ENCODE measurements around the gene REM2. TPM values are rescaled to one million over a fixed set of nuclear protein-coding genes. Genes with fewer than 3 reads are reported as not detected.
A peak's percentile ranks its signal among the peaks of the same experiment; 100 is the strongest.
"Not testable (repeated sequence)": the region's sequence is repeated elsewhere in the genome, so short reads cannot be mapped to it uniquely, and the experiment has no call there.

REM2 gene
- polyA plus RNA-seq, 1 donor (not counting 4 experiments of a cell fraction or from before 2014, with no cell fraction given), result 0.05 TPM

DNA sequence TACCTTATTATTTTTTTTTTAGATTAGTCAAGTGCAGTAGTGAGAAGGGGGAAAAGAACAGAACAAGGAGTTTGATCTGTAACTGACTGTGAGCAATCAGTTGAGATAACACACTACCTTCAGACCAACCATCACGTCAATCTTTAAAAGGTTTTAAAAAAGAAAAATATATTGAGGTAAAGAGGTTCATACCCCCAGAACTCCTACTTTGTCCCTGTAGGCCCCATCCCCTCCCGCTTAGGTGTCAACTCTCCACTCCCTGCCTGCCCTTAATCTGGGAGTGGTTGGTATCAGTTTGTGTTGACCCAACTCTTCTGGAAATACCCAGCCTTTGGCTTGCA, 30.5 kb upstream of the REM2 start:
- Histone ChIP-seq H3K36me3 (ENCODE audit: control insufficient read depth in 2 of 2, extremely low read depth in 1 of 2, insufficient read depth in 2 of 2, low read length in 2 of 2) (peaks cover 4 to 6% of the 10 kb centered on the region in 2 experiments), H3K4me2 (ENCODE audit: control insufficient read depth, extremely low read depth, insufficient read depth, low read depth, low read length) (peak overlapping the region; percentile 95), H3K27me3 (ENCODE audit: control insufficient read depth, extremely low read depth, insufficient read depth, low read length) (no peaks in the 10 kb centered on the region), H3K9me1 (ENCODE audit: control insufficient read depth, extremely low read depth, insufficient read depth, low read length) (no peaks in the 10 kb centered on the region), H3K79me2 (ENCODE audit: control insufficient read depth, insufficient read depth, low read length) (no peaks in the 10 kb centered on the region), H3K9ac (ENCODE audit: control insufficient read depth, extremely low read depth, insufficient read depth, low read length) (peak overlapping the region; percentile 33), H3K4me1 (ENCODE audit: control insufficient read depth, extremely low read depth, insufficient read depth, low read length) (peaks cover 57% of the 10 kb centered on the region), H3K27ac (ENCODE audit: control insufficient read depth, insufficient read depth, low read length) (peak overlapping the region; percentile 63), H2AFZ (ENCODE audit: control insufficient read depth, low read length) (peak overlapping the region; percentile 58), H3K9me3 (ENCODE audit: control insufficient read depth, low read depth, low read length) (no peaks in the 10 kb centered on the region), H4K20me1 (ENCODE audit: control insufficient read depth, extremely low read depth, insufficient read depth, low read length) (no peaks in the 10 kb centered on the region), H3K4me3 (ENCODE audit: control insufficient read depth in 2 of 3, extremely low read depth in 1 of 3, insufficient read depth in 2 of 3, low read depth in 1 of 3, low read length in 3 of 3) (no peak overlapping the region)
- no peak for DNase-seq (ENCODE audit: low read depth, low spot score)
- dilution Hi-C loops (cut with MboI; ENCODE audit: extremely low pct_ligation_motif_present, low sequenced_read_pairs), result no loop called here
- peak; percentile 44 for FAIRE-seq
- TF ChIP-seq EZH2 (IDR thresholded peaks at IDR 0.05; ENCODE audit: low read length), result no peak
- TF ChIP-seq, protein P1, sequence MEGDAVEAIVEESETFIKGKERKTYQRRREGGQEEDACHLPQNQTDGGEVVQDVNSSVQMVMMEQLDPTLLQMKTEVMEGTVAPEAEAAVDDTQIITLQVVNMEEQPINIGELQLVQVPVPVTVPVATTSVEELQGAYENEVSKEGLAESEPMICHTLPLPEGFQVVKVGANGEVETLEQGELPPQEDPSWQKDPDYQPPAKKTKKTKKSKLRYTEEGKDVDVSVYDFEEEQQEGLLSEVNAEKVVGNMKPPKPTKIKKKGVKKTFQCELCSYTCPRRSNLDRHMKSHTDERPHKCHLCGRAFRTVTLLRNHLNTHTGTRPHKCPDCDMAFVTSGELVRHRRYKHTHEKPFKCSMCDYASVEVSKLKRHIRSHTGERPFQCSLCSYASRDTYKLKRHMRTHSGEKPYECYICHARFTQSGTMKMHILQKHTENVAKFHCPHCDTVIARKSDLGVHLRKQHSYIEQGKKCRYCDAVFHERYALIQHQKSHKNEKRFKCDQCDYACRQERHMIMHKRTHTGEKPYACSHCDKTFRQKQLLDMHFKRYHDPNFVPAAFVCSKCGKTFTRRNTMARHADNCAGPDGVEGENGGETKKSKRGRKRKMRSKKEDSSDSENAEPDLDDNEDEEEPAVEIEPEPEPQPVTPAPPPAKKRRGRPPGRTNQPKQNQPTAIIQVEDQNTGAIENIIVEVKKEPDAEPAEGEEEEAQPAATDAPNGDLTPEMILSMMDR (optimal IDR thresholded peaks at IDR 0.05 in 1 of 3, IDR thresholded peaks at IDR 0.05 in 1 of 3, conservative IDR thresholded peaks at IDR 0.05 in 1 of 3; ENCODE audit: extremely low read depth in 1 of 3, insufficient read depth in 2 of 3, low read length in 3 of 3), result no peak

DNA sequence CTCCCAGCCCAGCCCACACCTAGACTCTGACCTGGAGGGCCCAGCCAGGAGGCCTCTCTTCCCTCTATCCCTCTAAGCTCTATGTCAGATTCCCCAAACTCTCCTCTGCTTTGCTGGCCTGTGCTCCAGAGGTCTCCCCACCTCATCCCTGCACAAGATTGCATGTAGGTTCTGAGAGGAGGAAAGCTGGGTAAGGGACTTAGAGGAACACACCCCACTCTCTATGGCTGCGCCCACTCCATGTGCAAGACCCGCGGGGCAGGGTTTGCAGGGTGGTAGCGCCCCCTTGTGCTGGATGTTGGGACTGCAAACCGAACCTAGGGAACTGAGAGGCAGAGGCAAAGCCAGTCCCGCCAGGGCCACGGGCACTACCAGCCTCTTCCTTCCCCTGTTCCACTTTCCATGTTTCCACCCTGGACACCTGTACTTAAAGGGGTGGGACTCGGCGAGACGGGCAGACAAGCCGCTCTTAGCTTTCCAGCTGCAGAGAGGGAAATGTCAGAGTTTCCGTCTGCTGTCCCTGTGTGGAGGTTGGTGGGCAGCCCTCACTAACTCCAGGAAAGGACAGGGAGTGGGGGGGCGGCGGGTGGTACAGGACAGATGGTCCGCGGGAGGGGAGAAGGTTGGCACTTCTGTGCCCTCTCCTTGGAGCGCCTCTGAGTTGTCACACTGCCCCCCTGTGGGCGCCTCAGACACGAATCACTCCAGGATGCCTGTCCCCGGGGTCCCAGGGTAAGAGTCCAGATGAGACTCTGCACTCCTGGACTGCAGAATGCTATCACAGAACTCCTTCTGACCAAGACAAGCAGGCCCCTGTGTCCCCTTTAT, 29.9 kb upstream of the REM2 start:
- peak overlapping the region; percentile 75 for H3K9ac ChIP-seq (ENCODE audit: control insufficient read depth, extremely low read depth, insufficient read depth, low read length)
- H3K4me1 ChIP-seq (ENCODE audit: control insufficient read depth, extremely low read depth, insufficient read depth, low read length), result peaks cover 52% of the 10 kb centered on the region
- no peak for TF ChIP-seq EZH2 (IDR thresholded peaks at IDR 0.05; ENCODE audit: low read length)
- TF ChIP-seq, protein P1 (optimal IDR thresholded peaks at IDR 0.05 in 1 of 3, IDR thresholded peaks at IDR 0.05 in 1 of 3, conservative IDR thresholded peaks at IDR 0.05 in 1 of 3; ENCODE audit: extremely low read depth in 1 of 3, insufficient read depth in 2 of 3, low read length in 3 of 3), result peak in 2 of 3 experiments; percentile 91 to 93
- H2AFZ ChIP-seq (ENCODE audit: control insufficient read depth, low read length), result peak overlapping the region; percentile 91
- FAIRE-seq (no peak), DNase-seq (ENCODE audit: low read depth, low spot score) (peak; percentile 81)
- H3K79me2 ChIP-seq (ENCODE audit: control insufficient read depth, insufficient read depth, low read length), result no peaks in the 10 kb centered on the region
- peak overlapping the region; percentile 95 for H3K4me2 ChIP-seq (ENCODE audit: control insufficient read depth, extremely low read depth, insufficient read depth, low read depth, low read length)
- H3K36me3 ChIP-seq (ENCODE audit: control insufficient read depth in 2 of 2, extremely low read depth in 1 of 2, insufficient read depth in 2 of 2, low read length in 2 of 2), result peaks cover under 1 to 1% of the 10 kb centered on the region in 2 experiments
- dilution Hi-C loops (cut with MboI; ENCODE audit: extremely low pct_ligation_motif_present, low sequenced_read_pairs), result no loop called here
- H3K27ac ChIP-seq (ENCODE audit: control insufficient read depth, insufficient read depth, low read length), result peak overlapping the region; percentile 63
- H3K27me3 ChIP-seq (ENCODE audit: control insufficient read depth, extremely low read depth, insufficient read depth, low read length), result no peaks in the 10 kb centered on the region
- no peaks in the 10 kb centered on the region for H3K9me1 ChIP-seq (ENCODE audit: control insufficient read depth, extremely low read depth, insufficient read depth, low read length)
- peak overlapping the region in 2 of 3 experiments; percentile 45 to 70 for H3K4me3 ChIP-seq (ENCODE audit: control insufficient read depth in 2 of 3, extremely low read depth in 1 of 3, insufficient read depth in 2 of 3, low read depth in 1 of 3, low read length in 3 of 3)
- no peaks in the 10 kb centered on the region for H4K20me1 ChIP-seq (ENCODE audit: control insufficient read depth, extremely low read depth, insufficient read depth, low read length)
- H3K9me3 ChIP-seq (ENCODE audit: control insufficient read depth, low read depth, low read length), result no peaks in the 10 kb centered on the region

DNA sequence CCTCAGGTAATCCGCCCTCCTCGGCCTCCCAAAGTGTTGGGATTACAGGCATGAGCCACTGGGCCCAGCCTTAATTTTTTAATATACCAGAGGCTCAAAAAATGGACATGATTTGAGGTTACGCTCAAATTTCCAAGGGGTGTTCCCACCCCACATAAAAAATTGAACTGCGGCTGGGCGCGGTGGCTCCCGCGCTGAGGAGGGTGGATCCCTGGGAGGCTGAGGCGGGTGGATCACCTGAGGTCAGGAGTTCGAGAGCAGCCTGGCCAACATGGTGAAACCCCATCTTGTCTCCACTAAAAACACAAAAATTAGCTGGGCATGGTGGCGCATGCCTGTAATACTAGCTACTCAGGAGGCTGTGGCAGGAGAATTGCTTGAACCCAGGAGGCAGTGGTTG, 28.7 kb upstream of the REM2 start:
- DNase-seq (ENCODE audit: low read depth, low spot score); H3K27me3 ChIP-seq (ENCODE audit: control insufficient read depth, extremely low read depth, insufficient read depth, low read length); H4K20me1 ChIP-seq (ENCODE audit: control insufficient read depth, extremely low read depth, insufficient read depth, low read length); H3K4me2 ChIP-seq (ENCODE audit: control insufficient read depth, extremely low read depth, insufficient read depth, low read depth, low read length); H3K9ac ChIP-seq (ENCODE audit: control insufficient read depth, extremely low read depth, insufficient read depth, low read length); H3K4me3 ChIP-seq (ENCODE audit: control insufficient read depth in 2 of 3, extremely low read depth in 1 of 3, insufficient read depth in 2 of 3, low read depth in 1 of 3, low read length in 3 of 3); H3K79me2 ChIP-seq (ENCODE audit: control insufficient read depth, insufficient read depth, low read length); FAIRE-seq; H3K9me1 ChIP-seq (ENCODE audit: control insufficient read depth, extremely low read depth, insufficient read depth, low read length); H3K36me3 ChIP-seq (ENCODE audit: control insufficient read depth in 2 of 2, extremely low read depth in 1 of 2, insufficient read depth in 2 of 2, low read length in 2 of 2); H3K27ac ChIP-seq (ENCODE audit: control insufficient read depth, insufficient read depth, low read length); H3K9me3 ChIP-seq (ENCODE audit: control insufficient read depth, low read depth, low read length); dilution Hi-C loops (cut with MboI; ENCODE audit: extremely low pct_ligation_motif_present, low sequenced_read_pairs); H2AFZ ChIP-seq (ENCODE audit: control insufficient read depth, low read length): not testable (repeated sequence)
- H3K4me1 ChIP-seq (ENCODE audit: control insufficient read depth, extremely low read depth, insufficient read depth, low read length), result peaks cover 40% of the 10 kb centered on the region
